Neural progenitor cell (in vitro differentiated cells): ENCODE results near the gene PLA2R1. TPM values are rescaled to one million over a fixed set of nuclear protein-coding genes. Genes with fewer than 3 reads are reported as not detected.

Experiments
- DNase-seq: peaks from one replicate; pipeline ENCODE4 v3.0.0-alpha.2; 2016; ENCODE audit warnings: low spot score
- H2AFZ ChIP-seq: fragments of 200-600 bp; sonication (generic); replicated peaks from 2 replicates; pipeline ENCODE4 v1.6.1; 2016; ENCODE audit warnings: antibody characterized with exemption
- H3F3A ChIP-seq: fragments of 200-600 bp; sonication (generic); 2 replicates; pipeline ENCODE4 v1.6.1; 2016; ENCODE audit warnings: antibody characterized with exemption, low read depth
- H3K27ac ChIP-seq: fragments of 200-600 bp; sonication (generic); 2 replicates; pipeline ENCODE4 v1.5.1; 2016; ENCODE audit warnings: mild to moderate bottlenecking
- H3K27me3 ChIP-seq: fragments of 200-600 bp; sonication (generic); 2 replicates; pipeline ENCODE4 v1.6.1; 2016; ENCODE audit warnings: mild to moderate bottlenecking, moderate library complexity
- H3K36me3 ChIP-seq: fragments of 200-600 bp; sonication (generic); 2 replicates; pipeline ENCODE4 v1.5.1; 2016
- H3K4me1 ChIP-seq: fragments of 200-600 bp; sonication (generic); 2 replicates; pipeline ENCODE4 v1.6.1; 2016; ENCODE audit warnings: mixed run types
- H3K4me2 ChIP-seq: fragments of 200-600 bp; sonication (generic); 2 replicates; pipeline ENCODE4 v1.6.1; 2016
- H3K4me3 ChIP-seq: fragments of 200-600 bp; sonication (generic); 2 replicates; pipeline ENCODE4 v1.5.1; 2016
- H3K79me2 ChIP-seq: fragments of 200-600 bp; sonication (generic); 2 replicates; pipeline ENCODE4 v1.6.1; 2016; ENCODE audit warnings: low read depth
- H3K9ac ChIP-seq: fragments of 200-600 bp; sonication (generic); 2 replicates; pipeline ENCODE4 v1.6.1; 2016
- H3K9me3 ChIP-seq: fragments of 200-600 bp; sonication (generic); 2 replicates; pipeline ENCODE4 v1.5.1; 2016; ENCODE audit warnings: low read depth
- H4K20me1 ChIP-seq: fragments of 200-600 bp; sonication (generic); 2 replicates; pipeline ENCODE4 v1.6.1; 2016; ENCODE audit warnings: low read depth
- H3K27ac Mint-ChIP-seq: 3 replicates; pipeline ENCODE4 v1.8.0; 2021; ENCODE audit warnings: mixed read lengths
- H3K27me3 Mint-ChIP-seq: 2 replicates; pipeline ENCODE4 v1.8.0; 2022; ENCODE audit warnings: low read depth, mild to moderate bottlenecking, inconsistent platforms, moderate library complexity, mixed read lengths; ENCODE audit not compliant: insufficient read depth
- H3K36me3 Mint-ChIP-seq: 3 replicates; pipeline ENCODE4 v1.8.0; 2021; ENCODE audit warnings: mixed read lengths
- H3K4me1 Mint-ChIP-seq: 3 replicates; pipeline ENCODE4 v1.8.0; 2021; ENCODE audit warnings: mixed read lengths
- H3K4me3 Mint-ChIP-seq: 3 replicates; pipeline ENCODE4 v1.8.0; 2021; ENCODE audit warnings: mild to moderate bottlenecking, moderate library complexity, mixed read lengths
- H3K9me3 Mint-ChIP-seq: 3 replicates; pipeline ENCODE4 v1.8.0; 2020; ENCODE audit warnings: mixed read lengths
- EZH2 ChIP-seq: fragments of 200-600 bp; sonication (generic); IDR thresholded peaks from 2 replicates; pipeline ENCODE4 v1.6.1; 2017; ENCODE audit warnings: antibody characterized with exemption, mild to moderate bottlenecking, moderate library complexity
- EZH2phosphoT487 ChIP-seq: fragments of 200-600 bp; sonication (generic); IDR thresholded peaks from 2 replicates; pipeline ENCODE4 v1.6.1; 2017; ENCODE audit warnings: antibody characterized with exemption
- total RNA-seq: library from RNA; depleted of rRNA; stranded (reverse); fragments of >200 nt; gene quantifications from 2 replicates; pipeline ENCODE4 v1.2.3, GENCODE V29; 2015; ENCODE audit warnings: low replicate concordance
- TF ChIP-seq, protein P1 (sequence below): fragments of 200-600 bp; sonication (generic); IDR thresholded peaks from 2 replicates; pipeline ENCODE4 v1.5.1; 2017; ENCODE audit warnings: antibody characterized with exemption, mild to moderate bottlenecking

PLA2R1 gene
- total RNA-seq, 1 donor from 2014 or later: 0.45 TPM

DNA sequence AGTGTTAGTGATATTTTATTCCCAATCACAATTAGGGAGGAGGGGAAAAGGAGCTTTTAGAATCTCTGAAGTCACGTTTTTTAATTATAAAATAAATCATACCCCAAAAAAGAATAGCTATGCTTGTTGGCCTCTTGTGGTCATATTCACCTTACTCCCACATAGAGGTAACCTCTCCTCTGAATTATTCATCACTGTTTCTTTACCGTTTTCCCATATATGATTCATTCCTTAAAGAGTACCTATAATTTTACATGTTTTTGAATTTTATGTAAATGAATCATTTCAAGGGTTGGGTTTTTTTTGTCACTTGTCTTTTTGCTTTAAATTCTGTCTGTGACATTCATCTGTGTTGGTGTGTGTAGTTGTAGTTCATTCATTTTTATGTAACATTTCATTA is 153.8 kb downstream of the PLA2R1 start:
- H2AFZ ChIP-seq: no peak overlapping the region

GRCh38 chr2:159907909-159908308 is 154.5 kb downstream of the PLA2R1 start:
- peaks cover 10% of the 10 kb centered on the region for H3K4me1 Mint-ChIP-seq
- H3K27ac Mint-ChIP-seq: no peak overlapping the region
- TF ChIP-seq, protein P1, sequence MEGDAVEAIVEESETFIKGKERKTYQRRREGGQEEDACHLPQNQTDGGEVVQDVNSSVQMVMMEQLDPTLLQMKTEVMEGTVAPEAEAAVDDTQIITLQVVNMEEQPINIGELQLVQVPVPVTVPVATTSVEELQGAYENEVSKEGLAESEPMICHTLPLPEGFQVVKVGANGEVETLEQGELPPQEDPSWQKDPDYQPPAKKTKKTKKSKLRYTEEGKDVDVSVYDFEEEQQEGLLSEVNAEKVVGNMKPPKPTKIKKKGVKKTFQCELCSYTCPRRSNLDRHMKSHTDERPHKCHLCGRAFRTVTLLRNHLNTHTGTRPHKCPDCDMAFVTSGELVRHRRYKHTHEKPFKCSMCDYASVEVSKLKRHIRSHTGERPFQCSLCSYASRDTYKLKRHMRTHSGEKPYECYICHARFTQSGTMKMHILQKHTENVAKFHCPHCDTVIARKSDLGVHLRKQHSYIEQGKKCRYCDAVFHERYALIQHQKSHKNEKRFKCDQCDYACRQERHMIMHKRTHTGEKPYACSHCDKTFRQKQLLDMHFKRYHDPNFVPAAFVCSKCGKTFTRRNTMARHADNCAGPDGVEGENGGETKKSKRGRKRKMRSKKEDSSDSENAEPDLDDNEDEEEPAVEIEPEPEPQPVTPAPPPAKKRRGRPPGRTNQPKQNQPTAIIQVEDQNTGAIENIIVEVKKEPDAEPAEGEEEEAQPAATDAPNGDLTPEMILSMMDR: no peak
- TF ChIP-seq EZH2 (no peak), EZH2phosphoT487 (no peak)

More for the DNA sequence above, 153.8 kb downstream of the PLA2R1 start:
- no peak overlapping the region for H3K27ac Mint-ChIP-seq
- DNase-seq: no peak
- no peak overlapping the region for H3K4me3 Mint-ChIP-seq
- Histone ChIP-seq H3K4me1 (no peaks in the 10 kb centered on the region), H3K79me2 (no peaks in the 10 kb centered on the region), H3K9ac (no peak overlapping the region), H3K27me3 (peaks cover 55% of the 10 kb centered on the region), H3K36me3 (no peaks in the 10 kb centered on the region), H4K20me1 (no peaks in the 10 kb centered on the region), H3K4me3 (no peak overlapping the region), H3F3A (no peaks in the 10 kb centered on the region), H3K9me3 (no peaks in the 10 kb centered on the region), H3K4me2 (no peak overlapping the region), H3K27ac (no peak overlapping the region)
- peaks cover 6% of the 10 kb centered on the region for H3K36me3 Mint-ChIP-seq
- peaks cover 4% of the 10 kb centered on the region for H3K9me3 Mint-ChIP-seq
- peaks cover 7% of the 10 kb centered on the region for H3K4me1 Mint-ChIP-seq
- no peak for TF ChIP-seq EZH2
- H3K27me3 Mint-ChIP-seq: peaks cover 13% of the 10 kb centered on the region

DNA sequence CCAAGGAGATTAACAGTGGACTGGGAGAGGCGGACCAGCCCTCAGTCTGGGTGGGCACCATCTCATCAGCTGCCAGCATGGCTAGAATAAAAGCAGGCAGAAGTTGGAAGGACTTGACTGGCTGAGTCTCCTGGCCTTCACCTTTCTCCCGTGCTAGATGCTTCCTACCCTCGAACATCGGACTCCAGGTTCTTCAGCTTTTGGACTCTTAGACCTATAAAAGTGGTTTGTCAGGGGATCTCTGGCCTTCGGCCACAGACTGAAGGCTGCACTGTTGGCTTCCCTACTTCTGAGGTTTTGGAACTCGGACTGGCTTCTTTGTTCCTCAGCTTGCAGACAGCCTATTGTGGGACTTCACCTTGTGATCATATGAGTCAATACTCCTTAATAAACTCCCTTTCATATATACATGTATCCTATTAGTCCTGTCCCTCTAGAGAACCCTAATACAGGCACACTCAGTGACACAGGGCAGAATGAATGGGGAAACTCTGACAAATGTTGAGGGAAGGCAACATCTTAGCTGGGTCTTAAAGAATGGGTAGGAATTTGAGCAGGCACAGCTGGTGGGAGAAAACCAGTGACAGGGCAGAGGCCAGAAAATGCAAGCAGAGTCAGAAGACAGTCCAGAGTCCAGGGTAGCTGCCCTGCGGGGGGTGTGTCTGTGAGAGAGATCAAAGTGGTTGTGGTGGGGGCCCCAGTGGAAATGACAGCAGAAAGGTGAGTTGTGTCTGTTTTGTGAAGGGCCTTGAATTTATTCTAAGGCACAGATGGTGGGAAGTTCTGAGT is 156.3 kb downstream of the PLA2R1 start:
- Histone ChIP-seq H2AFZ (no peak overlapping the region), H3K36me3 (no peaks in the 10 kb centered on the region), H3K4me1 (no peaks in the 10 kb centered on the region), H3K27me3 (peaks cover 80% of the 10 kb centered on the region), H3F3A (no peaks in the 10 kb centered on the region), H3K27ac (no peak overlapping the region), H3K4me2 (no peak overlapping the region), H3K79me2 (no peaks in the 10 kb centered on the region), H3K9me3 (no peaks in the 10 kb centered on the region), H3K9ac (no peak overlapping the region), H3K4me3 (no peak overlapping the region), H4K20me1 (no peaks in the 10 kb centered on the region)
- no peak overlapping the region for H3K4me3 Mint-ChIP-seq
- TF ChIP-seq EZH2: no peak
- H3K36me3 Mint-ChIP-seq: peaks cover 6% of the 10 kb centered on the region
- no peak overlapping the region for H3K27ac Mint-ChIP-seq
- DNase-seq: no peak
- H3K27me3 Mint-ChIP-seq: peaks cover 23% of the 10 kb centered on the region
- H3K4me1 Mint-ChIP-seq: peaks cover 10% of the 10 kb centered on the region
- peaks cover 4% of the 10 kb centered on the region for H3K9me3 Mint-ChIP-seq

More at GRCh38 chr2:159907909-159908308, 154.5 kb downstream of the PLA2R1 start:
- Histone ChIP-seq H3K36me3 (no peaks in the 10 kb centered on the region), H4K20me1 (no peaks in the 10 kb centered on the region), H3K4me3 (no peak overlapping the region), H2AFZ (no peak overlapping the region), H3K9ac (no peak overlapping the region), H3K4me2 (no peak overlapping the region), H3K79me2 (no peaks in the 10 kb centered on the region), H3K27ac (no peak overlapping the region), H3K27me3 (peaks cover 62% of the 10 kb centered on the region), H3K9me3 (no peaks in the 10 kb centered on the region), H3K4me1 (no peaks in the 10 kb centered on the region), H3F3A (no peaks in the 10 kb centered on the region)
- DNase-seq: no peak
- Mint-ChIP-seq H3K4me3 (no peak overlapping the region), H3K9me3 (peaks cover 4% of the 10 kb centered on the region), H3K27me3 (peaks cover 20% of the 10 kb centered on the region), H3K36me3 (peaks cover 6% of the 10 kb centered on the region)

GRCh38 chr2:159904959-159905305 is 157.5 kb downstream of the PLA2R1 start:
- H3K4me2 ChIP-seq: peak overlapping the region; percentile 76
- no peaks in the 10 kb centered on the region for H3K79me2 ChIP-seq
- H3K4me1 ChIP-seq: no peaks in the 10 kb centered on the region
- DNase-seq: peak; percentile 18
- peaks cover 10% of the 10 kb centered on the region for H3K4me1 Mint-ChIP-seq
- no peak overlapping the region for H3K9ac ChIP-seq
- peaks cover 23% of the 10 kb centered on the region for H3K27me3 Mint-ChIP-seq
- no peaks in the 10 kb centered on the region for H4K20me1 ChIP-seq
- H3K27ac Mint-ChIP-seq: no peak overlapping the region
- H3K4me3 Mint-ChIP-seq: no peak overlapping the region
- H3K9me3 ChIP-seq: no peaks in the 10 kb centered on the region
- H3F3A ChIP-seq: no peaks in the 10 kb centered on the region
- H2AFZ ChIP-seq: peak overlapping the region; percentile 100
- peaks cover 92% of the 10 kb centered on the region for H3K27me3 ChIP-seq
- TF ChIP-seq, protein P1: no peak
- TF ChIP-seq EZH2 (no peak), EZH2phosphoT487 (no peak)
- peaks cover 6% of the 10 kb centered on the region for H3K36me3 Mint-ChIP-seq
- H3K36me3 ChIP-seq: no peaks in the 10 kb centered on the region
- peaks cover 4% of the 10 kb centered on the region for H3K9me3 Mint-ChIP-seq
- H3K4me3 ChIP-seq: peak overlapping the region; percentile 40
- no peak overlapping the region for H3K27ac ChIP-seq
